ENCODE results near the gene FOSL2. TPM values are rescaled to one million over a fixed set of nuclear protein-coding genes. Genes with fewer than 3 reads are reported as not detected.

The FOSL2 gene
- total RNA-seq, 2 experiments from 2014 or later: 0.35 to 1.0 TPM

DNA sequence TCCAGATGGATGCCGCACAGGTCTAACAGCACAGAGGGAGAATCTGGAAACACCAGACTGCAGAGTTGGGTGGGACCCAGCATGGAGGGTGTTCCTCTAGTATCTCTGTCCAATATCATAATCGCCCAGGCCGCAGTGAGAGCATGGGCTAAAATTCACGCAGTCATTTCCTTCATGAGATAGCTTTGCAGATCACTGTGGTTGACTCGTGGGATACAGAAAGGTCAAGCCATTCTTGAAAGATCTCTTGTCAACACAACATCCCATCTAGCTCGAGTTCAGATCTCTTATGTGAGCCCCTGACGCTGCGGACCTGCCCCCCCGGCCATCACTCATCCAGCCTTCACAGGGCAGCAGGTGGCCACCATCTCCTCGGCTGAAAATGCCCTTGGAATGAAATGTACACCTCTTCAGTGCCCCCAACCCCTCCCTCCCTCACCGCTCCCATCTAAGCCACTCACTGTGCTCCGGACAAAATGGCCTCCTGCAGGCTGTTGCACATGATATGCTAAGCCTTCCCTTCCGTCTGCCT is 45.9 kb downstream of the FOSL2 start:
- DNase-seq (ENCODE audit: low spot score): no peak
- intact Hi-C loops (cut with micrococcal nuclease; ENCODE audit: unreplicated experiment): no loop called here
- Histone ChIP-seq H3K36me3 (ENCODE audit: insufficient read depth, low read length) (no peaks in the 10 kb centered on the region), H3K4me1 (ENCODE audit: insufficient read depth, low read length, poor library complexity, severe bottlenecking) (no peaks in the 10 kb centered on the region), H3K27ac (ENCODE audit: low read depth, low read length, poor library complexity, severe bottlenecking) (no peak overlapping the region), H3K4me3 (ENCODE audit: low read depth, low read length, poor library complexity, severe bottlenecking) (no peak overlapping the region), H3K4me2 (ENCODE audit: low read length) (no peak overlapping the region), H3K9me2 (ENCODE audit: insufficient read depth, low read length) (no peaks in the 10 kb centered on the region), H3K79me2 (ENCODE audit: insufficient read depth, low read depth, low read length) (no peaks in the 10 kb centered on the region), H2AFZ (ENCODE audit: low read length) (no peak overlapping the region), H3K9me3 (ENCODE audit: low read length) (no peaks in the 10 kb centered on the region), H4K20me1 (ENCODE audit: insufficient read depth, low read length) (no peaks in the 10 kb centered on the region)
- no TSS peak for BruUV-seq (replicated peaks)
- no peak for TF ChIP-seq EZH2phosphoT487 (IDR thresholded peaks at IDR 0.05; ENCODE audit: borderline replicate concordance, low read depth, low read length)
- TF ChIP-seq, protein P1, sequence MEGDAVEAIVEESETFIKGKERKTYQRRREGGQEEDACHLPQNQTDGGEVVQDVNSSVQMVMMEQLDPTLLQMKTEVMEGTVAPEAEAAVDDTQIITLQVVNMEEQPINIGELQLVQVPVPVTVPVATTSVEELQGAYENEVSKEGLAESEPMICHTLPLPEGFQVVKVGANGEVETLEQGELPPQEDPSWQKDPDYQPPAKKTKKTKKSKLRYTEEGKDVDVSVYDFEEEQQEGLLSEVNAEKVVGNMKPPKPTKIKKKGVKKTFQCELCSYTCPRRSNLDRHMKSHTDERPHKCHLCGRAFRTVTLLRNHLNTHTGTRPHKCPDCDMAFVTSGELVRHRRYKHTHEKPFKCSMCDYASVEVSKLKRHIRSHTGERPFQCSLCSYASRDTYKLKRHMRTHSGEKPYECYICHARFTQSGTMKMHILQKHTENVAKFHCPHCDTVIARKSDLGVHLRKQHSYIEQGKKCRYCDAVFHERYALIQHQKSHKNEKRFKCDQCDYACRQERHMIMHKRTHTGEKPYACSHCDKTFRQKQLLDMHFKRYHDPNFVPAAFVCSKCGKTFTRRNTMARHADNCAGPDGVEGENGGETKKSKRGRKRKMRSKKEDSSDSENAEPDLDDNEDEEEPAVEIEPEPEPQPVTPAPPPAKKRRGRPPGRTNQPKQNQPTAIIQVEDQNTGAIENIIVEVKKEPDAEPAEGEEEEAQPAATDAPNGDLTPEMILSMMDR (conservative IDR thresholded peaks at IDR 0.05; ENCODE audit: low read length): no peak
- ChIA-PET CTCF (ENCODE audit: unreplicated experiment) (no interaction called here), POLR2A (no interaction called here)

DNA sequence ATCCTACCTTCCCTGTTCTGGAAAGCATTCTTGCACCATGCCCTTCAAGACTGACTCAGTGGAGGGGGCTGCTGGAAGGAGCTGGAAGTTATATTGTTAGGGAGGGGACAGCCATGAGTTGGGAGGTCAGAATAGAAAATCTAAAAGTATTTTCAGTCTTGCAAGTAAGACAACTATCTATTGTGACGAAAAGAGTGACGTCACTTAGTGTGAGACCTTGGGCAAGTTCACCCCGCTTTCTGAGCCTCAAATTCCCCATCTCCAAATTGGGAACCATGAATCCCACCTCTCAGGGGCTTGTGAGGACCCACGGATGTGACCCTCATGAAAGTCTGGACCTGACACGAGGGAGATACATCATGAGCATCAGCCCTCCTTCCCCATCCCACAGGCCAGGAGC is 46.5 kb downstream of the FOSL2 start:
- H3K9me3 ChIP-seq (ENCODE audit: low read length): no peaks in the 10 kb centered on the region
- no TSS peak for BruUV-seq (replicated peaks)
- H3K9me2 ChIP-seq (ENCODE audit: insufficient read depth, low read length): no peaks in the 10 kb centered on the region
- no peaks in the 10 kb centered on the region for H3K4me1 ChIP-seq (ENCODE audit: insufficient read depth, low read length, poor library complexity, severe bottlenecking)
- CTCF ChIA-PET (ENCODE audit: unreplicated experiment): no interaction called here
- POLR2A ChIA-PET: no interaction called here
- DNase-seq (ENCODE audit: low spot score): no peak
- no peaks in the 10 kb centered on the region for H3K79me2 ChIP-seq (ENCODE audit: insufficient read depth, low read depth, low read length)
- TF ChIP-seq, protein P1 (conservative IDR thresholded peaks at IDR 0.05; ENCODE audit: low read length): no peak
- no peak for TF ChIP-seq EZH2phosphoT487 (IDR thresholded peaks at IDR 0.05; ENCODE audit: borderline replicate concordance, low read depth, low read length)
- H2AFZ ChIP-seq (ENCODE audit: low read length): no peak overlapping the region
- H4K20me1 ChIP-seq (ENCODE audit: insufficient read depth, low read length): no peaks in the 10 kb centered on the region
- intact Hi-C loops (cut with micrococcal nuclease; ENCODE audit: unreplicated experiment): no loop called here
- H3K4me2 ChIP-seq (ENCODE audit: low read length): no peak overlapping the region
- H3K36me3 ChIP-seq (ENCODE audit: insufficient read depth, low read length): no peaks in the 10 kb centered on the region
- H3K4me3 ChIP-seq (ENCODE audit: low read depth, low read length, poor library complexity, severe bottlenecking): no peak overlapping the region
- no peak overlapping the region for H3K27ac ChIP-seq (ENCODE audit: low read depth, low read length, poor library complexity, severe bottlenecking)

DNA sequence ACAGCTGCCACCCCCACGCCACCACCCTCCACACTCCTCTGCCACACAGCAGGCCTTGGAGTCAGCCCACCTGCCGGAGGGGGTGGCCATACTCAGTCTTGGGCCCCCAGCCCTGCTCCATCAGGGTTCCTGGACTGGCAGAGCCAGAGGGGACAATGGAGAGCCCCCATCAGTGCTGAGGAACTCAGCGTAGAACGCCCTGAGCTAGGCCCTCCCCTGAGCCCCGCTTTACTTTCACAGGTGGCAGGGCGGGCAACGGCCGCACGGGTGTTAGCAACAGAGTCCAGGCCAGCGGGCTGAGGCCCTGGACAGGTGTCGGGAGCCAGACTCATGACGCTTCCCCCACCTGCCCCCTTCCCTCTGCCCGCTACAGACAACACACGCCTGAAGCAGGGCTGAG is 47.1 kb downstream of the FOSL2 start:
- no peak overlapping the region for H3K27ac ChIP-seq (ENCODE audit: low read depth, low read length, poor library complexity, severe bottlenecking)
- no peak for TF ChIP-seq EZH2phosphoT487 (IDR thresholded peaks at IDR 0.05; ENCODE audit: borderline replicate concordance, low read depth, low read length)
- TF ChIP-seq, protein P1 (conservative IDR thresholded peaks at IDR 0.05; ENCODE audit: low read length): no peak
- H3K79me2 ChIP-seq (ENCODE audit: insufficient read depth, low read depth, low read length): no peaks in the 10 kb centered on the region
- ChIA-PET POLR2A (no interaction called here), CTCF (ENCODE audit: unreplicated experiment) (no interaction called here)
- no peaks in the 10 kb centered on the region for H3K9me3 ChIP-seq (ENCODE audit: low read length)
- H3K4me2 ChIP-seq (ENCODE audit: low read length): no peak overlapping the region
- no peak for DNase-seq (ENCODE audit: low spot score)
- no TSS peak for BruUV-seq (replicated peaks)
- intact Hi-C loops (cut with micrococcal nuclease; ENCODE audit: unreplicated experiment): no loop called here
- no peaks in the 10 kb centered on the region for H4K20me1 ChIP-seq (ENCODE audit: insufficient read depth, low read length)
- H3K36me3 ChIP-seq (ENCODE audit: insufficient read depth, low read length): no peaks in the 10 kb centered on the region
- H3K4me1 ChIP-seq (ENCODE audit: insufficient read depth, low read length, poor library complexity, severe bottlenecking): no peaks in the 10 kb centered on the region
- H3K4me3 ChIP-seq (ENCODE audit: low read depth, low read length, poor library complexity, severe bottlenecking): no peak overlapping the region
- H2AFZ ChIP-seq (ENCODE audit: low read length): no peak overlapping the region
- no peaks in the 10 kb centered on the region for H3K9me2 ChIP-seq (ENCODE audit: insufficient read depth, low read length)
